IPS DF 19.7 (cell line): ENCODE measurements around the gene MYO3A.
"Not testable (repeated sequence)": the region's sequence is repeated elsewhere in the genome, so short reads cannot be mapped to it uniquely, and the experiment has no call there.

Experiments
- DNase-seq: peaks from one replicate; pipeline ENCODE4 v3.0.0-alpha.2; 2013; ENCODE audit warnings: low read depth, low spot score

MYO3A gene

DNA sequence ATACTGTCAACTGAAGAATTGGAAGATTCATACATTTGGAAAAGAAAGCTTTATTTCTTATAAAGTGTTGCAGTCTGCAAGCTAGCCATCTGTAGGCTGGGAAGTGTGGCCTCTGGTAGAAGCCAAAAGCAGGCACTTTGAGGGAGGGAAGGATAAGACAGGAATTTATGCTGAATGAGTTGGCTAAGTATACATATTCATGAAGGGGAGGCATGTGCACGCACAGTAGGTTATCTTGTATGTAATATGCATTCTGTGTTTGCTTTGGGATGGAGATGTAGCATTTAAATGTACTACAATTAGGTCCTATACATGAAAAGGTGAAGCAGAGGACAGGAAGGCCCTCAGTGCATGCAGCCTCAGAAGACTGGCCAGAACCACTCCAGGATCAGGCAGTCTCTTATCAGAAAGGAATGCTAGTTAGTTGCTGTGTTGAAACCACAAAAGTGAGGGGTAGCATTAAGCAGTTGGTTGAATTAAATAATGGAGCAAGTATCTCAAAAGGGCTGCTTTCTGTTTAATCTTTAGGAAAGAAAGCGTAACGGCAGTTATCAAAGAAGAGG lies 40.9 kb downstream of the MYO3A start:
- peak; percentile 23 for DNase-seq

DNA sequence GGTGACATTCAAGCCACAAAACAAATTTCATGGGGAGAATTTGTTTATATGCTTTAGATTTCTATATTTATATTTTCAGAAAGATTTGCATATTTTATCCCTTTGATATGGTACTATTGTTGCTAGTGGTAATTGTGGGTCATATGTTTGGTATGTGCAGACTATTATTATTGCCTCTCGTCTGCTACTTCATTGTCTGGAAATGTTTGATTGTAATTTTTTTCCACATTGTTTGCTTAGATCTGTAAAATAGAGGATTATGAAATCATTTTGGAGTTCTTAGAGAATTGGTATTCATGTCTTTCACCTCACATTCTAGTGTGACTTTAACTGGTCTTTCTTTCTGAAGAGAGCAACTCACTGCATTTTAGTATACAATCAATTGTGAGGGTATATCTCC lies 44.7 kb downstream of the MYO3A start:
- DNase-seq = no peak

DNA sequence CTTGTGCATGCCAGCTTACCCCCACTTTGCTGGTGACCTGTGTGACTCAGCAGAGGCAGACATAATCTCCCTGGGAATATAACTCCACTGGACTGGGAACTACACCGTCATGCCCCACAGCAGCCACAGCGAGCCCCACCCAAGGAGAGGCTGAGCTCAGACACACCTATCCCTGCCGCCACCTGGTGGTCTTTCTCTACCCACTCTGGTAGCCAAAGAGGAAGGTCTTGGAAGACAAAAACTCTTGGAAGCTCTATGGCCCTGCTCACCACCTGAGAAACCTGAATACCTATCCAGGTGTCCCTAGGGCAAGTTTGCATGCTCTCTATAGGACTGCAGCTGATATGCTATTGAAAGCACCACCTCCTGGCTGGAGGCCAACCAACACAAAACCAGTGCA lies 48.1 kb downstream of the MYO3A start:
- no peak for DNase-seq

DNA sequence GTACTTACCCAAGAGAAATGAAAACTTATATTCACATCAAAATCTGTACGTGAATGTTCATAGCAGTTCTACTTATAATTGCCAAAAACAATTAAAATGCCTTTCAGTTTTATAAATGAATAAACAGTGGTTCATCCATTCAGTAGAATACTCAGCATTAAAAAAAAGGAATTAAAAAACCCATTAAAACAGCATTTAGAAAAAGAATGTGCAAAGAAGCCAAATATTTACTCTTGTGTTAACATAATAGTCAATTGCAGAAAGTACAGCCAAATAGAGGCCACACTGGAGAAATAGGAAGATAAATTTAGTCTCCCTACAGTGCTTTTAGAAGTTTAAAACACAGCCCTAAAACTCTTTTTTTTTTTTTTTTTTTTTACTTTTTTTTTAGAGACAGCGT lies 54.6 kb downstream of the MYO3A start:
- DNase-seq = no peak

DNA sequence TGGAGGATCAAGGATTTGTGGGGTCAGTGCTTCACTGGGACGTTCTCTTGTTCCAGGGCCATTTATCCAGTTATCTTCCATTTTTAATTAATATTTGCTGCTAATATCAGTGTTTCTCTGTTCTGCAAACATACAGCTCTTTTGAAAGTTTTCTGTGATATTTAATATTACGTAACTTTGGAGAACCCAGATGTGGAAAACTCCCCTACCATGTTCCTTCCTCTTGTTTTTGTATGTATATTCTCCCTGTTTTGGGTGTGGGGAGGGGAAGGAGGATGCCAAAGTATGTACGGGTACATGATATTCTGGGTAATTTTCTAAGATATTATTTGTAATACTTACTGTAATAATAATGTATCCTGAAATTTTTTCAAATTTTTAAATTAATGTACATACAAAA lies 55.9 kb downstream of the MYO3A start:
- no peak for DNase-seq

- DNase-seq = no peak
These were observed 65.4 kb downstream of the MYO3A start for GRCh38 chr10:25999295-25999981.

- no peak for DNase-seq
These were observed 66.9 kb downstream of the MYO3A start for GRCh38 chr10:26000971-26001370.

DNA sequence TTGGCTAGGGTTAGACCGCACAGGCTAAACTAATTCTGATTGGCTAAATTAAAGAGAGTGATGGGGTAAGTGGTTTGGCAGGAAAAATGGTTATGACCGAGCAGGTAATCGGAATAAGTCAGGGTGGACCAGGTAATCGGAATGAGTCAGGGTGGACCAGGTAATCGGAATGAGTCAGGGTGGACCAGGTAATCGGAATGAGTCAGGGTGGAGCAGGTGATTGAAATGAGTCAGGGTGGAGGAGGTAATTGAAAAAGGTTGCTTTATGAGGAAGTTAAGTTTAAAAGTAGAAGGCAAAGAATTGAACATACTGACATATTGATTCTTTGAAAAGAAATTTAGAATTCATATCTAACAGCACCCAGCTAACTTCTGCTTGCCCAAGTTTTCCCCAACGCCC lies 68.4 kb downstream of the MYO3A start:
- not testable (repeated sequence) for DNase-seq

GRCh38 chr10:26015092-26015491 lies 81.1 kb downstream of the MYO3A start:
- DNase-seq = no peak

DNA sequence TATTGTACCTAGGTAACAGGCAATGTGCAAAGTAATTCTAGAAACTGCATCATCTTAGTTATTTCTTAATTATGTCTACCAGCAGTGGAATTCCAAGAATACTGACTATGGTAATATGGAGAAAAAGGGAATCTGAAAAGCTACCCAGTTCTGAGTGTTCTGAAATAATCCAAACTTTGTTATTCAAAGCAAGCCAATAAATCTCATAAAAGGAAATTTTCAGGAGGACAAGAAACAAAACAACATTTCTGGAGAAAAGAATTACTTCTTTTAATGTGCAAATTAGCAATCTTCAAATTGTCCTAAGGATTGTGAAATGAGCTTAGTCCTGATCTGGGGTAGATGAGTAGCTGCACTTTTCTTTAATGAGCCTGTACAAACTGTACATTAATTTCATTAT lies 88.8 kb downstream of the MYO3A start:
- DNase-seq = no peak

DNA sequence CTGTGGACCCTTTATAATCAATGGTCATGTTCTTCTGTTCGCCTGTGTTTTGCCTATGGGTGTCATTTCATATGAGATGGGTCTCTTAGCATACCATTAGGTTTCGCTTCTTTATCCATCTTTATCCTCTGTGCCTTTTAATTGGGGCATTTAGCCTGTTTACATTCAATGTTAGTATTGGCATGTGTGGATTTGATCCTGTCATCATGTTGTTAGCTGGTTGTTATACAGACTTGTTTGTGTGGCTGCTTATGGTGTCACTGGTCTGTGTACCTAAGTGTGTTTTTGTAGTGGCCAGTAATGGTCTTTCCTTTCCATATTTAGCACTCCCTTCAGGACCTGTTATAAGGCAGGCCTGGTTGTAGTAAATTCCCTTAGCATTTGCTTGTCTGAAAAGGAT lies 90.3 kb downstream of the MYO3A start:
- no peak for DNase-seq

DNA sequence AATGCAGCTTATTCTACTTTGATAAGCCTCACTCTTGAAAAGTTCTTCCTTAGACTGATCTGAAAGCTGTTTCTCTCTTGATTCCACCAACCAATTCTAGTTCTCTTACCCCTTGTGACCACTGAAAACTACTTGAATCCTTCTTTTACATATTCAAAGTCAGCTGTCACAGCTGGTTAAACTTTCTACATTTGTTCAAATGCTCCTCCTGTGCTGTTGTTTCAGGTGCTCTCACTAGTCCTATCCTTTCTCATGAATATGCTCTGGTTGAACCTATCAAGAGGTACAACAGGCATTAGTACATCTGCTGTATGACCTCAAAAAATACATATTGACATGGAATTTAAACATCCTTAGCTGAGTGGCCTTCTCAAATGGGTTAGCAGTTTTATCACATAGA lies 91.5 kb downstream of the MYO3A start:
- no peak for DNase-seq

- DNase-seq = no peak
These were observed 95.8 kb downstream of the MYO3A start for GRCh38 chr10:26029858-26030257.

- DNase-seq = no peak
These were observed 97.3 kb downstream of the MYO3A start for GRCh38 chr10:26031300-26031699.

DNA sequence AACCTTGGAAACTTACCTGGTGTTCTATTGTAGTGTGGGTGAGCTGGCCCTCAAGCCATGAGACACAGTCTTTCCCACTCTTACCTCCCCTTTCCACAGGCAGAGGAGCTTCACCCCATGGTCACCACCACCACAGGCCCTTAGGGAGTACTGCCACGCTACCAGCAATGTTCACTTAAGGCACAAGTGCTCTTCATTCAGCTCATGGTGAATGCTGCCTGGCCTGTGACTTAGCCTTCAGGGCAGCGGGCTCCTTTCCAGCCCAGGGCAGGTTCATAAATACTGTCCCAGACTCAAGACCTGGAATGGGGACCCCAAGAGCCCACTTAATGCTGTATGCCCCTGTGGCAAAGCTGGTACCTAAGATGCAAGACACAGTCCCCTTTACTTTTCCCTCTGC lies 109.4 kb downstream of the MYO3A start:
- DNase-seq = no peak

DNA sequence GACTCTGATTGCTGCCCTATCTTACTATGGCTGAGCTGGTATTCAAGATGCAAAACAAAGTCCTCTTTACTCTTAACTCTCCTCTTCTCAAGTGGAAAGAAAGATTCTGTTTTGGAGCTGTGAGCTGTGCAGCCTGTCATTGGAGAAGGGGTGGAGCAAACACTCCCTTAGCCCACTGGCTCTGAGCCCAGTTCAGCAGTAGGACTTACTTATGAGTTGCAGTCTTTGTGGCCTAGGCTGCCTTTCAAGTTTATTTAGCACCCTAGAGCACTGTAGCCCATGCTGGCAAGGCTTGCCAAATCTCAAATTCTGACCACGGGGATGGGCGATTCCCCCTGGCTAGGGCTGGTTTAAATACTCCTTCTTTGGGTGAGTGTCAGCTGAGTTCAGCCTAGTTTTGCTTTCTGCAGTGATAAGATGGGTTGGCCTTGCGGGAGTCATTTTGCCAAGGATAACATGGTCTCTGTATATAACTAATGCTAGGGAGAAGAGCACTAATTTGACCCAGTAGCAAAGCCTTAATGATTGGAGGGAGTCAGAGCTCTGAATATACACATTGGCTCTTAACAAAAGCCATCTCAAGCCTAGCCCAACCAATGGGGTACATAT lies 110.2 kb downstream of the MYO3A start:
- no peak for DNase-seq

DNA sequence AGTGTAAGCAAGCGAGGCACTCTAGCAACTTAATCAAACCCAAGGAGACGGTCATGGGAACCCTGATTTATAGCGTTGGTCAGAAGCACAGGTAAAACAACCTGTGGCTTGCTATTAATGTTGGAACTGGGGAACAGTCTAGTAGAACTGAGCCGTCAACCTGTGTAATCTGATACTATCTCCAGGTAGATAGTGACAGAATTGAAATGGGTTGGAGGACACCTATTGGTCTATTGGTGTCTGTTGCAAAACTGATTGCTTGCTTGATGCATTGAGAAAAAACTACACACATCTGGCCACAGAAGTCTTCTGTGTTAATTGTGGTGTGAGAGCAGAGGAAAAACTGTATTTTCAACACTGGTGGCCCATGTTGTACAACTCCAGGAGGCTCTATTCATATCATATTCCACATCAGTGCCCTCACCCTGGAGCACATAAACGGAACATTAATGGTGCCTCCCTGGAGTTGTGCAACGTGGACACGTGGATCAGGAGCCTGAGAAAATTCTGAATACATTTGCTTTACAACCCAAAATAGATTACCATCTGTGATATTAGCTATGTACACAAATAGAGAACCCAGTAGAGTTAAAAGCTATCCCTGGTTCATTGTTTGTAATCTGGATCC lies 112.2 kb downstream of the MYO3A start:
- no peak for DNase-seq

DNA sequence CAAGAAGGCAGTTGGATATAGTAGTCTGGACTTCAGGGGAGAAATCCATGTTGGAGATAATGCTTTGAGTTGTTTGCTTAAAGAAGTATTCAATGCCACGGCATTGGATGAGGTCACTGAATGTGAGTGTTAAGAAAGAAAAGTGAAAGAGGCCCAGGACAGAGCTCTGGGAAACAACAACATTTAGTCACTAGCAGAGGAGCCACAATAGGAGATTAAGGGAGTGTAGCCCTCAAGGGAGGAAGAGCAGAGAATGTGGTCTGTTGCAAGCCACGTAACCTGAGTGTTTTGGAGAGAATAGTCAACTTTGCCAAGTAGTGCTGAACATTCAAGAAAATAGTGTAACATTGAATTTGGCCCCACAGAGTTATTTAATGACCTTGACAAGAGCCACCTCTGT lies 114.7 kb downstream of the MYO3A start:
- no peak for DNase-seq

GRCh38 chr10:26052326-26052725 lies 118.3 kb downstream of the MYO3A start:
- DNase-seq = no peak

DNA sequence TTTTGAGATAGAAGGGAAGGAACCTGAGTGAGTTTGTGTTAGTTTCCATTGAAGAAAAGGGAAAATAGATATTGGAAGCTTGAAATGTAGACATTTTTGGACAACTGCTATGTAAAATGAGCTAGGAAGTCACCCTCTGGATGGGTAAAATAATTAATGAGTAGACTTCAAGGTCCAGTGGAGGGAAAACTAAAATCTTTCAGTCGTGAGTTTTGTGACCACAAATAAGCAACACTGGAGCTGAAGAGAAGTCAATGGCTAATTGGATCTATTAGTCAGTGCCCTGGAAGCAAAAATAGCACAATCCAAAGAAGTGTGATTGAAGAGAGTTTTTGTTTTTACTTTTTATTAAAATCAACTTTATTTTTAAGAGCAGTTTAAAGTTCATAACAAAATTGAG lies 123.4 kb downstream of the MYO3A start:
- DNase-seq = no peak

- DNase-seq = no peak
These were observed 130.1 kb downstream of the MYO3A start for GRCh38 chr10:26064106-26064505.

- no peak for DNase-seq
These were observed 133.7 kb downstream of the MYO3A start for GRCh38 chr10:26067680-26068079.

GRCh38 chr10:26080971-26081370 lies 146.9 kb downstream of the MYO3A start:
- DNase-seq = not testable (repeated sequence)
